K562 (cell line): ENCODE data around the gene SLC10A3. TPM values are rescaled to one million over a fixed set of nuclear protein-coding genes. Genes with fewer than 3 reads are reported as not detected.

ENCODE experiments used
- BRCA1 ChIP-seq, 2 experiments: fragments of 450-650 bp in 1 of 2; sonication (generic) in 1 of 2; formaldehyde crosslinking in 1 of 2; IDR thresholded peaks; 2 replicates each; pipeline versions ENCODE4 v1.5.0 to v1.6.1; 2017 to 2020; ENCODE audit warnings: mild to moderate bottlenecking in 1 of 2, missing genetic modification reagents in 1 of 2
- CBX3 ChIP-seq, 2 experiments: IDR thresholded peaks; 1 replicate in 1 of 2; 2 replicates in 1 of 2; pipeline ENCODE4 v1.6.1; 2012; ENCODE audit warnings: inconsistent platforms in 2 of 2, low read length in 2 of 2, borderline replicate concordance in 1 of 2, control low read depth in 1 of 2
- DPF2 ChIP-seq: fragments of 450-650 bp; IDR thresholded peaks from 2 replicates; pipeline ENCODE4 v1.6.1; 2016
- GTF2A2 ChIP-seq: IDR thresholded peaks from 2 replicates; pipeline ENCODE4 v1.6.1; 2016; ENCODE audit warnings: mild to moderate bottlenecking, missing genetic modification characterization, missing compliant biosample characterization
- HCFC1 ChIP-seq: IDR thresholded peaks from 2 replicates; pipeline ENCODE4 v1.6.1; 2012; ENCODE audit warnings: low read depth, low read length, improper control_type of control experiment
- HMG20B ChIP-seq: fragments of 250-450 bp; sonication (Bioruptor Pico); IDR thresholded peaks from 2 replicates; pipeline ENCODE4 v1.5.0; 2021; ENCODE audit warnings: mild to moderate bottlenecking
- JUN ChIP-seq, 2 experiments: sonication (generic) in 1 of 2; formaldehyde crosslinking in 1 of 2; IDR thresholded peaks; 2 replicates each; pipeline versions ENCODE4 v1.6.1 to v1.8.0; 2012 to 2022; ENCODE audit warnings: borderline replicate concordance in 2 of 2, mild to moderate bottlenecking in 2 of 2, improper control_type of control experiment in 1 of 2, low read depth in 1 of 2, low read length in 1 of 2, missing genetic modification reagents in 1 of 2
- PTTG1 ChIP-seq: fragments of 450-650 bp; IDR thresholded peaks from 2 replicates; pipeline ENCODE4 v1.6.1; 2016; ENCODE audit warnings: low read depth, mild to moderate bottlenecking, missing genetic modification characterization, missing compliant biosample characterization
- SFPQ ChIP-seq: fragments of 200-400 bp; formaldehyde crosslinking; IDR thresholded peaks from 2 replicates; pipeline ENCODE4 v1.6.1; 2017; ENCODE audit warnings: mild to moderate bottlenecking, low read depth, low read length, moderate library complexity
- SMARCA4 ChIP-seq: fragments of 450-650 bp; IDR thresholded peaks from 2 replicates; pipeline ENCODE4 v1.6.1; 2016
- U2AF2 ChIP-seq: fragments of 200-400 bp; formaldehyde crosslinking; optimal IDR thresholded peaks from 2 replicates; pipeline ENCODE3; 2017; ENCODE audit warnings: low read depth, mild to moderate bottlenecking, low read length
- ZBTB34 ChIP-seq: fragments of 250-450 bp; sonication (Bioruptor Pico); IDR thresholded peaks from 2 replicates; pipeline ENCODE4 v1.8.0; 2021; ENCODE audit warnings: mild to moderate bottlenecking, moderate library complexity
- ZC3H11A ChIP-seq: IDR thresholded peaks from 2 replicates; pipeline ENCODE4 v1.6.1; 2012; ENCODE audit warnings: low read depth, low read length, improper control_type of control experiment
- ZNF253 ChIP-seq: fragments of 250-450 bp; sonication (Bioruptor Pico); conservative IDR thresholded peaks from 2 replicates; pipeline ENCODE4 v1.6.1; 2021; ENCODE audit warnings: mild to moderate bottlenecking
- ZNF609 ChIP-seq: sonication (generic); formaldehyde crosslinking; IDR thresholded peaks from 2 replicates; pipeline ENCODE4 v1.8.1; 2023; ENCODE audit warnings: missing genetic modification reagents, mild to moderate bottlenecking, borderline replicate concordance
- ZNF644 ChIP-seq: fragments of 200-800 bp; sonication (Bioruptor generic); IDR thresholded peaks from 2 replicates; pipeline ENCODE4 v1.6.1; 2016; ENCODE audit warnings: low read depth, missing genetic modification characterization, missing compliant biosample characterization
- polyA plus RNA-seq, 8 experiments: library from polyadenylated mRNA; depleted of rRNA in 4 of 8; stranded (reverse) in 5 of 8; unstranded in 3 of 8; fragments of >200 nt; fragmentation: Nextera tagmentation in 2 of 8; fragmentation: Illumina TruSeq in 1 of 8; extraction: Ambion mirVana in 2 of 8; extraction: Trizol in 1 of 8; gene quantifications; 2 replicates each; pipeline versions ENCODE4 v1.2.1 to v1.2.3, GENCODE V29; 2011 to 2014; ENCODE audit warnings: inconsistent platforms in 1 of 8, missing spikeins in 1 of 8
- total RNA-seq, 7 experiments: library from RNA; depleted of rRNA in 6 of 7; stranded (reverse); fragments of >200 nt in 6 of 7; fragmentation: Illumina TruSeq in 2 of 7; extraction: Trizol in 2 of 7; gene quantifications; 2 replicates each; pipeline versions ENCODE4 v1.2.1 to v1.2.3, GENCODE V29; 2011 to 2021; ENCODE audit warnings: low replicate concordance in 1 of 7
- TF ChIP-seq, protein P1 (sequence below): fragments of 450-650 bp; IDR thresholded peaks from 2 replicates; pipeline ENCODE4 v1.6.1; 2016
- TF ChIP-seq, protein P2 (sequence below): fragments of 250-450 bp; sonication (Bioruptor Pico); IDR thresholded peaks from 2 replicates; pipeline ENCODE4 v1.6.1; 2021; ENCODE audit warnings: mild to moderate bottlenecking

Gene SLC10A3
- total and polyA plus RNA-seq, 9 of the 15 experiments (the other 6 are each of a cell fraction or from before 2014, with no cell fraction given) = 5.2 to 30.6 (median 16.7) TPM

DNA sequence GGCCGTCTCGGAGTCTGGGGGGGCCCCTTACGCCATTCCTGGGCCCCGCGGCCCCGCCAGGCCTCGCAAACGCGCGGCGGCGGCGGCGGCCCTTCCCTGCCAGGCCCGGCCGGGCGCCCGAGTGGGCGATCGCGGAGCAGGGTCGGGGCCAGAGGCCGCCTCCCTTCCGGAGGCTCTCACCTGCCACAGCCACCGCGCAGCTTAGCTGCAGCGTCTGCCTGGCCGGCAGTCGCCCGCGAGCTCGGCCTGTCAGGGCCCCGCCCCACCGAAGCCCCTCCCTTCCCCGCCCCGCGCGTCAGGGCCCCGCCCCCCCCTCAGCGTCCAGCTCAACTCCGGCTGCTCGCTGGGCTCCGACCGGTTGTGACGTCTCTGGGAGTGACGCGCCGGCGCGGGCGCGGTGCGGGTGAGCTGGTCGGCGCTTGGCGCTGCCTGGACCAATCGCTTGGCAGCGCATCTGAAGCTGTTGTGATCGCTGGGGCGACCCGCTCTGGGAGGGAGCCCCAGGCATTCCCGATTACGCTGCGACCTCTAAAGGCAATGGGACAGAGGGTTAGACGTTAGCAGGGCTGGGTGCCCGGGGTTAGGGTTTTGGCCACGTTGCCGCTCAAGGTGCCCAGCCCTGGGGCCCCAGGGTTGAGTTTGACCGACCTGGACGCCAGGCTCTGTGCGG lies at the start of gene SLC10A3 (continued):
- TF ChIP-seq ZBTB34 (CRISPR knock-in tag) = no peak
- TF ChIP-seq ZNF253 (CRISPR knock-in tag) = no peak
- no peak for TF ChIP-seq ZC3H11A
- TF ChIP-seq, protein P1, sequence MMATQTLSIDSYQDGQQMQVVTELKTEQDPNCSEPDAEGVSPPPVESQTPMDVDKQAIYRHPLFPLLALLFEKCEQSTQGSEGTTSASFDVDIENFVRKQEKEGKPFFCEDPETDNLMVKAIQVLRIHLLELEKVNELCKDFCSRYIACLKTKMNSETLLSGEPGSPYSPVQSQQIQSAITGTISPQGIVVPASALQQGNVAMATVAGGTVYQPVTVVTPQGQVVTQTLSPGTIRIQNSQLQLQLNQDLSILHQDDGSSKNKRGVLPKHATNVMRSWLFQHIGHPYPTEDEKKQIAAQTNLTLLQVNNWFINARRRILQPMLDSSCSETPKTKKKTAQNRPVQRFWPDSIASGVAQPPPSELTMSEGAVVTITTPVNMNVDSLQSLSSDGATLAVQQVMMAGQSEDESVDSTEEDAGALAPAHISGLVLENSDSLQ = peak; percentile 75
- TF ChIP-seq U2AF2 = no peak
- 0 out of 2 replicates have a peak, but pooled peaks have one; percentile 7 for TF ChIP-seq JUN (IDR thresholded peaks at IDR 0.05; ENCODE audit: borderline replicate concordance, low read depth, low read length)
- no peak for TF ChIP-seq JUN (CRISPR knock-in tag; IDR thresholded peaks at IDR 0.05; ENCODE audit: borderline replicate concordance)
- no peak for TF ChIP-seq CBX3 (IDR thresholded peaks at IDR 0.05; ENCODE audit: borderline replicate concordance in 1 of 2, low read length in 2 of 2)
- 0 out of 2 replicates have a peak, but pooled peaks have one; percentile 48 for TF ChIP-seq SMARCA4
- no peak for TF ChIP-seq ZNF644 (tag)
- TF ChIP-seq ZNF609 (CRISPR knock-in tag) = no peak
- TF ChIP-seq DPF2 = no peak
- no peak for TF ChIP-seq HMG20B (CRISPR knock-in tag)
- TF ChIP-seq SFPQ = no peak
- no peak for TF ChIP-seq BRCA1 (IDR thresholded peaks at IDR 0.05)
- TF ChIP-seq BRCA1 (CRISPR knock-in tag; IDR thresholded peaks at IDR 0.05) = no peak
- TF ChIP-seq GTF2A2 = no peak
- no peak for TF ChIP-seq HCFC1
- TF ChIP-seq, protein P2, sequence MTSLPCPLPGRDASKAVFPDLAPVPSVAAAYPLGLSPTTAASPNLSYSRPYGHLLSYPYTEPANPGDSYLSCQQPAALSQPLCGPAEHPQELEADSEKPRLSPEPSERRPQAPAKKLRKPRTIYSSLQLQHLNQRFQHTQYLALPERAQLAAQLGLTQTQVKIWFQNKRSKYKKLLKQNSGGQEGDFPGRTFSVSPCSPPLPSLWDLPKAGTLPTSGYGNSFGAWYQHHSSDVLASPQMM (CRISPR knock-in tag) = no peak
- TF ChIP-seq PTTG1 = no peak
